HCT116 (cell line): ENCODE measurements around the gene ELAPOR1. TPM values are rescaled to one million over a fixed set of nuclear protein-coding genes. Genes with fewer than 3 reads are reported as not detected.

Experiments used
- ATAC-seq: fragments of 200-7000 bp; cut with Tn5 transposase; 2 replicates; pipeline ENCODE4 v1.9.1; 2020; ENCODE audit warnings: mild to moderate bottlenecking, moderate library complexity
- BruUV-seq: library from RNA; stranded (reverse); fragments of 400-500 nt; replicated peaks from 2 replicates; lab custom pipeline; 2021; lab: Mats Ljungman, UMichigan
- CTCF ChIA-PET: fragments of 300-600 bp; sonication (Branson Sonifier 250); formaldehyde crosslinking; loops from one replicate; lab custom pipeline; 2021; ENCODE audit warnings: antibody characterized with exemption; lab: Charles Lee
- POLR2A ChIA-PET: fragments of 300-600, 350-600 bp; sonication (Branson Sonifier 250); formaldehyde crosslinking; loops from one replicate; lab custom pipeline; 2021; ENCODE audit warnings: antibody characterized with exemption; lab: Charles Lee
- RAD21 ChIA-PET, 2 experiments: fragments of 300-600 bp; sonication (Branson Sonifier 250); formaldehyde crosslinking; loops; one replicate each; lab custom pipeline; 2023; ENCODE audit warnings: low total read pairs in 2 of 2; ENCODE audit not compliant: uncharacterized antibody in 2 of 2, unreplicated experiment in 2 of 2, low non-redundant PET in 1 of 2; lab: Charles Lee
- DNase-seq: peaks from one replicate; pipeline ENCODE4 v3.0.0-alpha.2; 2010; ENCODE audit warnings: low read depth, low spot score
- H2AFZ ChIP-seq: fragments of 200-600 bp; shearing (Covaris generic), sonication (generic); 2 replicates; pipeline ENCODE4 v1.6.1; 2017; ENCODE audit warnings: low read depth, mixed run types, mixed read lengths, antibody characterized with exemption, low read length; ENCODE audit not compliant: poor library complexity, severe bottlenecking
- H3K27ac ChIP-seq: 2 replicates; pipeline ENCODE4 v1.5.1; 2012; ENCODE audit warnings: low read depth, low read length
- H3K27me3 ChIP-seq: fragments of 200-600 bp; sonication (generic); 2 replicates; pipeline ENCODE4 v1.6.1; 2016; ENCODE audit warnings: mixed run types, low read length, mixed read lengths; ENCODE audit not compliant: insufficient read depth
- H3K36me3 ChIP-seq, 2 experiments: fragments of 200-500 bp in 1 of 2; fragments of 200-600 bp in 1 of 2; sonication (Bioruptor generic) in 1 of 2; sonication (generic) in 1 of 2; 2 replicates each; pipeline versions ENCODE4 v1.5.1 to v1.6.1; 2014 to 2016; ENCODE audit warnings: low read length in 2 of 2, inconsistent platforms in 1 of 2, mixed read lengths in 1 of 2, mixed run types in 1 of 2; ENCODE audit not compliant: insufficient read depth in 2 of 2, control insufficient read depth in 1 of 2
- H3K4me1 ChIP-seq, 2 experiments: fragments of 200-600 bp in 1 of 2; sonication (generic) in 1 of 2; 2 replicates each; pipeline versions ENCODE4 v1.5.1 to v1.6.1; 2012 to 2017; ENCODE audit warnings: low read length in 2 of 2, inconsistent platforms in 1 of 2, mild to moderate bottlenecking in 1 of 2, mixed read lengths in 1 of 2, mixed run types in 1 of 2, moderate library complexity in 1 of 2; ENCODE audit not compliant: insufficient read depth in 2 of 2, control insufficient read depth in 1 of 2
- H3K4me2 ChIP-seq: fragments of 200-600 bp; sonication (generic); 2 replicates; pipeline ENCODE4 v1.6.1; 2017; ENCODE audit warnings: mixed run types, low read length, mixed read lengths
- H3K4me3 ChIP-seq, 2 experiments: fragments of 200-600 bp in 1 of 2; sonication (generic) in 1 of 2; replicated peaks in 1 of 2; 2 replicates each; pipeline ENCODE4 v1.5.1; 2011 to 2016; ENCODE audit warnings: low read length in 2 of 2, control low read depth in 1 of 2, low read depth in 1 of 2, mild to moderate bottlenecking in 1 of 2, mixed read lengths in 1 of 2, mixed run types in 1 of 2
- H3K79me2 ChIP-seq: fragments of 200-600 bp; sonication (generic); 2 replicates; pipeline ENCODE4 v1.6.1; 2017; ENCODE audit warnings: mild to moderate bottlenecking, mixed run types, low read length, moderate library complexity, mixed read lengths; ENCODE audit not compliant: insufficient read depth
- H3K9ac ChIP-seq: fragments of 200-600 bp; sonication (generic); 2 replicates; pipeline ENCODE4 v1.6.1; 2016; ENCODE audit warnings: low read length, mixed read lengths
- H3K9me2 ChIP-seq: fragments of 200-600 bp; sonication (generic), shearing (Covaris generic); 2 replicates; pipeline ENCODE4 v1.6.1; 2017; ENCODE audit warnings: mixed run types, mild to moderate bottlenecking, moderate library complexity; ENCODE audit not compliant: insufficient read depth
- H3K9me3 ChIP-seq, 2 experiments: fragments of 200-500 bp in 1 of 2; fragments of 200-600 bp in 1 of 2; sonication (Bioruptor generic) in 1 of 2; sonication (generic) in 1 of 2; 2 replicates each; pipeline ENCODE4 v1.6.1; 2014 to 2017; ENCODE audit warnings: low read length in 2 of 2, mixed read lengths in 2 of 2, inconsistent platforms in 1 of 2, low read depth in 1 of 2, mild to moderate bottlenecking in 1 of 2, mixed run types in 1 of 2, moderate library complexity in 1 of 2; ENCODE audit not compliant: control insufficient read depth in 1 of 2, insufficient read depth in 1 of 2
- H4K20me1 ChIP-seq: fragments of 200-600 bp; sonication (generic), shearing (Covaris generic); 2 replicates; pipeline ENCODE4 v1.6.1; 2017; ENCODE audit warnings: mixed run types, mild to moderate bottlenecking, moderate library complexity; ENCODE audit not compliant: insufficient read depth
- CEBPB ChIP-seq: IDR thresholded peaks from 2 replicates; pipeline ENCODE4 v1.6.1; 2012; ENCODE audit warnings: low read depth
- EZH2phosphoT487 ChIP-seq: fragments of 200-600 bp; IDR thresholded peaks from 2 replicates; pipeline ENCODE4 v1.6.1; 2018; ENCODE audit warnings: antibody characterized with exemption, borderline replicate concordance
- ZBTB33 ChIP-seq: IDR thresholded peaks from 2 replicates; pipeline ENCODE4 v1.6.1; 2011; ENCODE audit warnings: mild to moderate bottlenecking, low read length, moderate library complexity; ENCODE audit not compliant: insufficient replicate concordance; ENCODE audit errors: extremely low read depth
- intact Hi-C: fragments of 100-400 bp; cut with micrococcal nuclease; formaldehyde crosslinking; loops from 2 replicates; pipeline ENCODE4 v1.10.0; 2022
- total RNA-seq: library from RNA; stranded (reverse); gene quantifications from one replicate; pipeline ENCODE4 v1.2.1, GENCODE V29; 2021; ENCODE audit not compliant: unreplicated experiment

ELAPOR1 gene
- total RNA-seq, 1 experiment from 2014 or later = 0.57 TPM

DNA sequence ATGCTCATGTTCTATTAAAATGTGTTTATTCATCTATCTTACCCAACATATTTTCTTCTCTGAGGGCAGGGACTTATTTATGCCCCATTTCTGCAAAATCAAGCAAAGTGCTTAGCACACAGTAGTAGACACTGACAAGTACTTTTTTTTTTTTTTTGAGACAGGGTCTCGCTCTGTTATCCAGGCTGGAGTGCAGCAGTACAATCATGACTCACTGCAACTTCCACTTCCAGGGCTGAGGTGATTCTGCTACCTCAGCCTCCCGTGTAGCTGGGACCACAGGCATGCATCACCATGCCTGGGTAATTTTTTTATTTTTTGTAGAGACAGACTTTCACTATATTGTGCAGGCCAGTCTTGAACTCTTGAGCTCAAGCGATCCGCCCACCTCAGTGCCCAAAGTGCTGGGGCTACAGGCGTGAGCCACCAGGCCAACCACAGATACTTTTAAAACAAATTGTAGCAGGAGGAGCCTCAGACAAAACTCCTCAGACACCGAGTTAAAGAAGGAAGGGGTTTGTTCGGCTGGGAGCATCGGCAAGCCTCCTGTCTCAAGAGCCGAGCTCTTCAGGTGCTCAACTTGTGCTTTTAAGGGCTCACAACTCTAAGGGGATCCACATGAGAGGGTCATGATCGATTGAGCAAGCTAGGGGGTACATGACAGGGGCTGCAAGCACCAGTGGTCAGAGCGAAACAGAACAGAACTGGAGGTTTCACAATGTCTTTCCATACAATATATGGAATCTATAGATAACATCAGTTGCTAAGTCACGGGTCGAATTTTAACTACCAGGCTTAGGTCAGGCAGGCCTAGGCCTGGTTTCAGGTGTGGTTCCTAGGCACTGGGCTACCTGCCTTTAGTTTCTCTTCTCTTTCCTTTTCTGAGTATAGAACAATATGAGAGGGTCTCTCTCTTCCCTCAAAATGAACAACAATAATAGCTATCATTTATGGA lies 29.1 kb upstream of the ELAPOR1 start:
- H4K20me1 ChIP-seq = no peaks in the 10 kb centered on the region
- H3K4me3 ChIP-seq = no peak overlapping the region
- H3K36me3 ChIP-seq = no peaks in the 10 kb centered on the region
- ATAC-seq (no peak), DNase-seq (no peak)
- peaks cover 9 to 16% of the 10 kb centered on the region in 2 experiments for H3K4me1 ChIP-seq
- no TSS peak for BruUV-seq
- H3K9me2 ChIP-seq = no peaks in the 10 kb centered on the region
- intact Hi-C loops = no loop called here
- no peaks in the 10 kb centered on the region for H3K27me3 ChIP-seq
- H3K27ac ChIP-seq = no peak overlapping the region
- TF ChIP-seq EZH2phosphoT487 (no peak), ZBTB33 (no peak), CEBPB (no peak)
- RAD21 ChIA-PET = no interaction called here
- CTCF ChIA-PET = interaction anchor here (0.6 to 0.7 kb wide), 2 partner anchors 15 to 1303 kb away, joined by 3 to 4 read pairs; no protein-coding TSS in a partner anchor
- no peaks in the 10 kb centered on the region for H3K9me3 ChIP-seq
- no peaks in the 10 kb centered on the region for H3K79me2 ChIP-seq
- no peak overlapping the region for H2AFZ ChIP-seq
- POLR2A ChIA-PET = interaction anchor here (0.9 to 2.6 kb wide), 3 partner anchors 9 to 15 kb away, joined by 3 to 10 read pairs (median 5); partner anchors contain the start of gene TAF13
- H3K9ac ChIP-seq = no peak overlapping the region
- no peak overlapping the region for H3K4me2 ChIP-seq
